NOMO-1 (cell line): ENCODE measurements around the gene APBB1.
A peak's percentile ranks its signal among the peaks of the same experiment; 100 is the strongest.

Source experiments
- DNase-seq, 2 experiments: peaks; one replicate each; lab custom pipeline; 2025; ENCODE audit not compliant: unreplicated experiment in 2 of 2; lab: John Stamatoyannopoulos, UW

APBB1 gene

GRCh38 chr11:6354651-6355485 lies 64.0 kb downstream of the APBB1 start:
- no peak for DNase-seq

- peak; percentile 18 to 55 for DNase-seq
These were observed 65.4 kb downstream of the APBB1 start for GRCh38 chr11:6353367-6353987.

GRCh38 chr11:6351782-6352382 lies 67.0 kb downstream of the APBB1 start:
- DNase-seq = no peak

GRCh38 chr11:6350486-6350885 lies 68.4 kb downstream of the APBB1 start:
- DNase-seq = no peak

GRCh38 chr11:6350043-6350442 lies 68.9 kb downstream of the APBB1 start:
- DNase-seq = no peak

DNA sequence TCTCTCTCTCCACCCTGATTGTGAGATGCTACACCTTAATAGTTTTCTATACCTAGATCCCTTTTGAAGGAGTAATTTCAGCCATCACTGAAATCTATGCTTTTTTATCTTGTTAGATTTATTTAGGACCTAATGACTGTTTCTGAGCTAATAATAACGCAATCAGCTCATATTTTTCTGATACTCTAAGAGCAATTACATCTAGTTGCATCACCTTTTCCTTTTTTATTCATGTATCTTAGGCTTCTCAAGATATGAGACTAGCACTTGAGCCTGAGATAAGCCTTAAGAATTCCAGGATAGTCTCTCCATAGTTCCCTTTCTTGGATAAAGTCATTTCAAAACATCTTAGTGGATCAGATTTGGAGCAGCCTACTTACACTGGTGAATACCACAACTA lies 73.5 kb downstream of the APBB1 start:
- no peak for DNase-seq
